Esophagus mucosa (tissue), 1 donor: Measurements from ENCODE around the gene C3orf38. TPM values are rescaled to one million over a fixed set of nuclear protein-coding genes. Genes with fewer than 3 reads are reported as not detected.
"Not testable (repeated sequence)": the region's sequence is repeated elsewhere in the genome, so short reads cannot be mapped to it uniquely, and the experiment has no call there.

Experiments
- ATAC-seq: fragments of 200-7000 bp; cut with Tn5 transposase; one replicate; pipeline ENCODE4 v1.9.1; 2020
- total RNA-seq: library from RNA; stranded (reverse); gene quantifications from one replicate; pipeline ENCODE4 v1.2.4, GENCODE V29; 2023
- donor health status: DM: yes; HTN: yes; CAD: no.

The C3orf38 gene
- total RNA-seq, 1 donor from 2014 or later, result 15.1 TPM

DNA sequence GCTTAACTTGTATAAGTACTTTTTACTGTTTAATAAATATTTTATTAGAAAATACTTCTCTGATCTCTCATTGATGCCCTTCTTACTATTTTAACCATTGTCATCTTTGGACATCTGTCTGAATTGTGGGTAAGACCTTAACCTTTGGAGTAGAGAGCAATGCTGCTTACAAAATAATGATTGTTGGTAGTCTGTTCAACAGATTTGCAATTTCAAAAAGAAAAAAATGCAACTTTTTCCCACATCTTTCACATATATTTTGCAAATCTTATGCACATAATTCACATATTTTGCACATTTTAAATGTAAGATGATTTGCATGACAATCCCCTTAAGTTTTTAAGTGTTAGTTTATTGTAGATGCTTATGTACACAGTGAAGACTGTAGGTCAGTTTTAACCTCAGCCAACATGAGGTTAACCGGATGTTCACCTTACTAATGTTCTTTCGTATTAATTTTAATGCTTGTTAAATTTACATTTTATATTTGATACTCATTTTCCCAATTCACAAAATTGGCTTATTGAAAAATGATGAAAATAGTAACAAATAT is 16.7 kb downstream of the C3orf38 start:
- ATAC-seq, result no peak

DNA sequence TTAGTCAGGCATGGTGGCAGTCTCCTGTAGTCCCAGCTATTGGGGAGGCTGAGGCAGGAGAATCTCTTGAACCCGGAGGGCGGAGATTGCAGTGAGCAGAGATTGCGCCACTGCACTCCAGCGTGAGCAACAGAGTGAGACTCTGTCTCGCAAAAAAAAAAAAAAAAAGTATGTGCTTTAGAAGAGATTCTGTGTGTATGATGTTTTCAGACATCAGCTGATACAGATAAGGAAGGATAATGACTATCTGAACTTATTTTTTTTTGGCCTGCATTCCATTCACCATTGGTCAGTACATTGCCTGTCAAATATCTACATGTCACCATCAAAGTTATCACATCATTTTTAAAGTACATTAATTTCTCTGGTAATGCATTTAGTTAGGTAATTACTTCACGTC is 17.4 kb downstream of the C3orf38 start:
- ATAC-seq, result no peak

DNA sequence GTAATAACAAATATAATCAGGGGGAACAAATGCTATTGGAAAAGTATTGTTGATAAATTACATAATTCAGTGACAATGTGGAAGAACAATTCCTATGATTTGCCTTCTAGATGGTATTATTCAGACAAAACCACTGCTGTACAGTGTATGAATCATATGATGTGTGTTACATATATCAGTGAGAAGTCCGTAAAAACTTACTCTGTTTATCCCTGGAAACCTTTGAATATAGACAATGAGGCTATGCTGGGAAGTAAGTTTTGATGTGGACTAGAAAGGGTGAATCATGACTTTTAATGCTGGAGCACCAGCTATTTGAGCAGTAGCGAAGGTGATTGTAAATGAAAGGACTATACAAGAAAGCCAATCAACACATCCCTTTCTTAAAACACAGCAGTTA is 17.9 kb downstream of the C3orf38 start:
- ATAC-seq, result no peak

DNA sequence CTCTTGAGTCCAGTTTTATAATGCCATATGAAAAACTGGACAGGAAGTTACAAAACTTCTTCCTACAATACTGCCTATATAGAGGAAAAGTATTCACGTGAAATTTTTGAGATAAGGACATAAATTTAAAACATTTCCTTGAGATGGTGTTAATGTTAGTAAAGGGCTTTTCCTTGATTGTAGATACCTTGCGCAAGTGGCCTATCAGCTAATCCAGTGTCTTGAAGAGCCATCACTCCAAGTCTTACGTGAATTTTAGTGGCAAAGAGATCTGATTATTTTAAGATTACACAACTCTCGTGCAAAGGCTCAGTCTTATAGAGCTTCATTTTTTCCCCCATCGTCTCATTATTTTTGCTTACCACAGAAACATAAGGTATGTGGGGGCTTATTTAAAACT is 18.4 kb downstream of the C3orf38 start:
- ATAC-seq, result no peak

DNA sequence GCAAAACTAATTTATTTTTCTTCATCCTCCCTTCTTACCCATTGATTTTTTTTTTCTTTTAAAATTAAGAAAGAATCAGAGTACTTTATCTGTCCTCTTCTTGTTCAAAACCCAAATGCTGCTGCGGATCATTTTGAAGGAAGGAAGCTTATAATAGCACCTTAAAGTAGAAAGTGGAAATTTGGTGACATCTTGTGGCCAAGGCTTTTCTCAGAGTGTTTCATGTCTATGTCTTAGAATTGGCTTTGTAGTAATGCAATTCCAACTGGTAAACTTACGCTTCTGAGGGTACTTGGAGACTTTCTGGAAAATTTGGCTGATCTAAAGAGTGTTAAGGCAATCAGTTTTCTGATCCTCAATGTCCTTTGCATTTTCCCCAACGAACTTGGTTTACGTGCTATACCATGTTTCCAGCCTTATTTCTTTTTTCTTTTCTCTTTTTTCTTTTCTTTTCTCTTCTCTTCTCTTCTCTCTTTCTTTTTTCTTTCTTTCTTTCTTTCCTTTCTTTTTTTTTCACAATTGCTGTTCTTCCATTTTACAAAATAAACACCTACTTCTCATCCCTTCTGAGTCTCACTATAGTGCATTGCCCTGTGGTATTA is 30.7 kb downstream of the C3orf38 start:
- ATAC-seq, result no peak

DNA sequence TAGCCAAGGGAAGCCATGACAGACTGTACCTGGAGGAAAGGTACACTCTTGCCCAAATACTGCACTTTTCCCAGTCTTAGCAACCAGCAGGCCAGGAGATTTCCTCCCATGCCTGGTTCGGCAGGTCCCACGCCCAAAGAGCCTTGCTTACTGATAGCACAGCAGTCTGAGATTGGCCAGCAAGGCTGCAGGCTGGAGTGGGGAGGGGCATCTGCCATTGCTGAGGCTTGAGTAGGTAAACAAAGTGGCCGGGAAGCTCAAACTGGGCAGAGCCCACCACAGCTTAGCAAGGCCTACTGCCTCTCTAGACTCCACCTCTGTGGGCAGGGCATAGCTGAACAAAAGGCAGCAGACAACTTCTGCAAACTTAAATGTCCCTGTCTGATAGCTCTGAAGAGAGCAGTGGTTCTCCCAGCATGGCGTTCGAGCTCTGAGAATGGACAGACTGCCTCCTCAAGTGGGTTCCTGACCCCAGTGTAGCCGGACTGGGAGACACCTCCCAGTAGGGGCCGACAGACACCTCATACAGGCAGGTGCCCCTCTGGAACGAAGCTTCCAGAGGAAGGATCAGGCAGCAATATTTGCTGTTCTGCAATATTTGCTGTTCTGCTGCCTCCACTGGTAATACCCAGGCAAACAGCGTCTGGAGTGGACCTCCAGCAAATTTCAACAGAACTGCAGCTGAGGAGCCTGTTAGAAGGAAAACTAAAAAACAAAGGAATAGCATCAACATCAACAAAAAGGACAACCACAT is 32.6 kb downstream of the C3orf38 start:
- not testable (repeated sequence) for ATAC-seq

DNA sequence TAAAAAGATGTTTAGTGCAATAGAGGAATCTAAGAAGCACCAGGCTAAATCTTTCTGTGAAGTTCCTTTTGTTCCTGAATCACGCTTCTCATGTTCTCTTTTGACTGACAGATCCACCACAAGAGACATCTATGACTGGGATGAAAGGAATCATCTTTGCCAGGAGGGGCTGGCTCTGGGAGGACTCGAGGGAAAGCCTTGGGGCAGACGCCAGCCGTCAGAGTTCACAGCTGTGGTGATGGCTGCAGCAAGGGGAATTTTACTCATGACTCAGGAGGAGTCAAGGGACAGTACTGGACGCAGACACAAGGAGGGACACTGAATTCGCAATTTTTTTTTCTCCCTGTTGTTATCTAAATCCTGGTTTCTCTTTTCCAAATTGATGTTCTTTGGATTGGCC is 38.7 kb downstream of the C3orf38 start:
- ATAC-seq, result no peak

DNA sequence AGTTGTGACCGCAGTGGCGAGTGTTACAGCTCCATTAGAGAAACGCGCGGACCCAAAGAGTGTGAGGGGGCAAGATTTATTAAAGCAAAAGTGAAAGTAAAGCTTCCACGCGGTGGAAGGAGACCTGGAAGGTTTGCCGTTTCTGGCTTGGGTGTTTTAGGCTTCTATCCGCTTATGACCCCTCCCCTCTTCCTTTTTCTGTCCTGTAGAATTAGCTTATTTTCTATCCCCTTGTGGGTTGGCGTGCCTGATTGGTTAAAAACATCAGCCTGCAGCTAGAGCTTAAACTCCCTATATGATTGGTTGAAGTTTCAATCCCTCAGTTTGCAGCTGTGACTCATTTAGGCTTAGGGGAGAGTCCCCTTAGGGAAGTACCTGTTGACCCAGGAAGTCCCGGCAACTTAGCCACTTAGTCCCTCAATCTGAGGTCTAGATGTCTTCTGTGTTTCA is 39.6 kb downstream of the C3orf38 start:
- no peak for ATAC-seq

DNA sequence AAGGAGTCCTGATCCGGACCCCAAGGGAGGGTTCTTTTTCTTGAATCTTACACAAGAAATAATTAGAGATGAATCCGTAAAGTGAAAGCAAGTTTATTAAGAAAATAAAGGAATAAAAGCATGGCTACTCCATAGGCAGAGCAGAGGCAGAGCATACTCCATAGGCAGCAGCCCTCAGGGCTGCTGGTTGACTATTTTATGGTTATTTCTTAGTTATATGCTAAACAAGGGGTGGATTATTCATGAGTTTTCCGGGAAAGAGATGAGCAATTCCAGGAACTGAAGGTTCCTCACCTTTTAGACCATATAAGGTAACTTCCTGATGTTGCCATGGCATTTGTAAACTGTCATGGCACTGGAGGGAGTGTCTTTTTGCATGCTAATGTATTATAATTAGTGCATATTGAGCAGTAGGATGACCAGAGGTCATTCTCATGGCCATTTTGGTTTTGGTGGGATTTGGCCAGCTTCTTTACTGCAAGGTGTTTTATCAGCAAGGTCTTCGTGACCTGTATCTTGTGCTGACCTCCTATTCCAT is 42.2 kb downstream of the C3orf38 start:
- ATAC-seq, result no peak

DNA sequence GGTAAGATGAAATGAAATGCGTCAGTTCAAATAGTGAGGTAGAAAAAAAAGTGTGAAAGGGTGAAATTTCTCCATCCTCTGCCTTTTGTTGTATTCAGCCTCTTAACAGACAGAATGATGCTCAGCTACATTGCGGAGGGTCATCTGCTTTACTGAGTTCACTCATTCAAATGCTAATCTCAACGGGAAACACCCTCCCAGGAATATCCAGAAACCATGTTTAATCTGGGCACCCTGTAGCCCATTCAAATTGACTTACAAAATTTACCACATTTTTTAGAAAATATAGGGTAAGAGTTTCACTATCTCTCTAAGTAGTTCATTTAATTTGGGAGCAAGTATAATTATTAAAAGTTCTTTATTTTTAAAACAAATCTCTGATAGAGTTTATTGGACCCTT is 42.9 kb downstream of the C3orf38 start:
- no peak for ATAC-seq

DNA sequence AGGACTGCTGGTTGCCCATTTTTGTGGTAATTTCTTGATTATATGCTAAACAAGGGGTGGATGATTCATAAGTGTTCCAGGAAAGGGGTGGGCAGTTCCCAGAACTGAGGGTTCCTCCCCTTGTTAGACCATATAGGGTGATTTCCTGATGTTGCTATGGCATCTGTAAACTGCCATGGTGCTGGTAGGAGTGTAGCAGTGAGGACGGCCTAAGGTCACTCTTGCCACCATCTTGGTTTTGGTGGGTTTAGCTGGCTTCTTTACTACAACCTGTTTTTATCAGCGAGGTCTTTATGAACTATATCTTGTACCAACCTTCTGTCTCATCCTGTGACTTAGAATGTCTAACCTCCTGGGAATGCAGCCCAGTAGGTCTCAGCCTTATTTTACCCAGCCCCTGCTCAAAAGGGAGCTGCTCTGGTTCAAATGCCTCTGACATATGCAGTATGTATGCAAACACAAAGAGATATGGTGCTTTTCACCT is 46.2 kb downstream of the C3orf38 start:
- ATAC-seq, result no peak

DNA sequence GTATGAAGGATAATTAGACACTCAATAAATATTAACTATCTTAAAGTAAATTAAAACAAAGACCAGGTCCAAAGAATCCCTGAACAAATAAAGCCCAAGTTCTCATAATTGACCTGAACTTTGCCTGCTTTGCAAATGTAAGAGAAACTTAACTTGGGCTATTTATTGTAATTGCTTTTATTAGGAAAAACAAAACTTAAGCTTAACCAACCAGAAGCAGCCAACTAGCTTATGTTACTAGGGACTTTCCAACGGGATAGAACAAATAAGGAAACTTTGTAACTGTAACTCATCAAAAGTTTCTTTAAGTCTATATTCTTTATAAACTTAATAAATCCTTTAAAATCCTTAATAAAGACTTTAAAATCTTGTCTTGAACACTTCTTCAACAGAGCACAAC is 48.4 kb downstream of the C3orf38 start:
- ATAC-seq, result no peak

DNA sequence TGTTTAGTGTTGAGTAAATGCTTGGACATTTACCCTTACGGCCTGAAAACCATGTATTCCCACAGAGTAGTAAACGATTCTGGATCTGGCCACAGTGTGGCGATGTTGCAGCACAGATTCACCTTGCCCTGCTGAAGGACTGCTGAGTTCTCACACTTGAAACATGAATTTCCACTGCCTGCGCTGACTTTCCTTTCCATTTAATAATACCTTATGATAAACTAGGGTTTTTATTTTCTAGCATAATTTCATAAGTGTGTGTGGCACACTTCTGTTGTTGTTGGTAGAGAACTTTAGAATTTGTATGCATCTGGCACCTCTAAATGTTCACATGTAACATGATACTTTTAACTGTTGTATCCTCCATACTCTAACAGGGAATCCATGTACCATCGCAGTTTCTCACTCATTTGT is 53.9 kb downstream of the C3orf38 start:
- ATAC-seq, result peak; percentile 84

Other genes starting within 250 kb of the C3orf38 start
- 34.4 TPM for gene CGGBP1, start 91.0 kb upstream of the C3orf38 start, total RNA-seq
- gene ZNF654, start 90.7 kb upstream of the C3orf38 start, total RNA-seq, result 13.1 TPM